HCT116 (cell line): ENCODE data around the gene UTRN. TPM values are rescaled to one million over a fixed set of nuclear protein-coding genes. Genes with fewer than 3 reads are reported as not detected.

Experiments used
- ATAC-seq: fragments of 200-7000 bp; cut with Tn5 transposase; 2 replicates; pipeline ENCODE4 v1.9.1; 2020; ENCODE audit warnings: mild to moderate bottlenecking, moderate library complexity
- BruUV-seq: library from RNA; stranded (reverse); fragments of 400-500 nt; replicated peaks from 2 replicates; lab custom pipeline; 2021; lab: Mats Ljungman, UMichigan
- CTCF ChIA-PET: fragments of 300-600 bp; sonication (Branson Sonifier 250); formaldehyde crosslinking; loops from one replicate; lab custom pipeline; 2021; ENCODE audit warnings: antibody characterized with exemption; lab: Charles Lee
- POLR2A ChIA-PET: fragments of 300-600, 350-600 bp; sonication (Branson Sonifier 250); formaldehyde crosslinking; loops from one replicate; lab custom pipeline; 2021; ENCODE audit warnings: antibody characterized with exemption; lab: Charles Lee
- RAD21 ChIA-PET, 2 experiments: fragments of 300-600 bp; sonication (Branson Sonifier 250); formaldehyde crosslinking; loops; one replicate each; lab custom pipeline; 2023; ENCODE audit warnings: low total read pairs in 2 of 2; ENCODE audit not compliant: uncharacterized antibody in 2 of 2, unreplicated experiment in 2 of 2, low non-redundant PET in 1 of 2; lab: Charles Lee
- DNase-seq: peaks from one replicate; pipeline ENCODE4 v3.0.0-alpha.2; 2010; ENCODE audit warnings: low read depth, low spot score
- H2AFZ ChIP-seq: fragments of 200-600 bp; shearing (Covaris generic), sonication (generic); 2 replicates; pipeline ENCODE4 v1.6.1; 2017; ENCODE audit warnings: low read depth, mixed run types, mixed read lengths, antibody characterized with exemption, low read length; ENCODE audit not compliant: poor library complexity, severe bottlenecking
- H3K27ac ChIP-seq: 2 replicates; pipeline ENCODE4 v1.5.1; 2012; ENCODE audit warnings: low read depth, low read length
- H3K27me3 ChIP-seq: fragments of 200-600 bp; sonication (generic); 2 replicates; pipeline ENCODE4 v1.6.1; 2016; ENCODE audit warnings: mixed run types, low read length, mixed read lengths; ENCODE audit not compliant: insufficient read depth
- H3K36me3 ChIP-seq, 2 experiments: fragments of 200-500 bp in 1 of 2; fragments of 200-600 bp in 1 of 2; sonication (Bioruptor generic) in 1 of 2; sonication (generic) in 1 of 2; 2 replicates each; pipeline versions ENCODE4 v1.5.1 to v1.6.1; 2014 to 2016; ENCODE audit warnings: low read length in 2 of 2, inconsistent platforms in 1 of 2, mixed read lengths in 1 of 2, mixed run types in 1 of 2; ENCODE audit not compliant: insufficient read depth in 2 of 2, control insufficient read depth in 1 of 2
- H3K4me1 ChIP-seq, 2 experiments: fragments of 200-600 bp in 1 of 2; sonication (generic) in 1 of 2; 2 replicates each; pipeline versions ENCODE4 v1.5.1 to v1.6.1; 2012 to 2017; ENCODE audit warnings: low read length in 2 of 2, inconsistent platforms in 1 of 2, mild to moderate bottlenecking in 1 of 2, mixed read lengths in 1 of 2, mixed run types in 1 of 2, moderate library complexity in 1 of 2; ENCODE audit not compliant: insufficient read depth in 2 of 2, control insufficient read depth in 1 of 2
- H3K4me2 ChIP-seq: fragments of 200-600 bp; sonication (generic); 2 replicates; pipeline ENCODE4 v1.6.1; 2017; ENCODE audit warnings: mixed run types, low read length, mixed read lengths
- H3K4me3 ChIP-seq, 2 experiments: fragments of 200-600 bp in 1 of 2; sonication (generic) in 1 of 2; replicated peaks in 1 of 2; 2 replicates each; pipeline ENCODE4 v1.5.1; 2011 to 2016; ENCODE audit warnings: low read length in 2 of 2, control low read depth in 1 of 2, low read depth in 1 of 2, mild to moderate bottlenecking in 1 of 2, mixed read lengths in 1 of 2, mixed run types in 1 of 2
- H3K79me2 ChIP-seq: fragments of 200-600 bp; sonication (generic); 2 replicates; pipeline ENCODE4 v1.6.1; 2017; ENCODE audit warnings: mild to moderate bottlenecking, mixed run types, low read length, moderate library complexity, mixed read lengths; ENCODE audit not compliant: insufficient read depth
- H3K9ac ChIP-seq: fragments of 200-600 bp; sonication (generic); 2 replicates; pipeline ENCODE4 v1.6.1; 2016; ENCODE audit warnings: low read length, mixed read lengths
- H3K9me2 ChIP-seq: fragments of 200-600 bp; sonication (generic), shearing (Covaris generic); 2 replicates; pipeline ENCODE4 v1.6.1; 2017; ENCODE audit warnings: mixed run types, mild to moderate bottlenecking, moderate library complexity; ENCODE audit not compliant: insufficient read depth
- H3K9me3 ChIP-seq, 2 experiments: fragments of 200-500 bp in 1 of 2; fragments of 200-600 bp in 1 of 2; sonication (Bioruptor generic) in 1 of 2; sonication (generic) in 1 of 2; 2 replicates each; pipeline ENCODE4 v1.6.1; 2014 to 2017; ENCODE audit warnings: low read length in 2 of 2, mixed read lengths in 2 of 2, inconsistent platforms in 1 of 2, low read depth in 1 of 2, mild to moderate bottlenecking in 1 of 2, mixed run types in 1 of 2, moderate library complexity in 1 of 2; ENCODE audit not compliant: control insufficient read depth in 1 of 2, insufficient read depth in 1 of 2
- H4K20me1 ChIP-seq: fragments of 200-600 bp; sonication (generic), shearing (Covaris generic); 2 replicates; pipeline ENCODE4 v1.6.1; 2017; ENCODE audit warnings: mixed run types, mild to moderate bottlenecking, moderate library complexity; ENCODE audit not compliant: insufficient read depth
- CEBPB ChIP-seq: IDR thresholded peaks from 2 replicates; pipeline ENCODE4 v1.6.1; 2012; ENCODE audit warnings: low read depth
- CTCF ChIP-seq, 3 experiments: fragments of 200-600 bp in 1 of 3; sonication (generic) in 1 of 3; IDR thresholded peaks in 2 of 3; conservative IDR thresholded peaks in 1 of 3; 2 replicates each; pipeline ENCODE4 v1.5.1; 2012 to 2017; ENCODE audit warnings: low read depth in 2 of 3, low read length in 2 of 3, antibody characterized with exemption in 1 of 3, borderline replicate concordance in 1 of 3, control low read depth in 1 of 3, mild to moderate bottlenecking in 1 of 3, mixed read lengths in 1 of 3, mixed run types in 1 of 3, moderate library complexity in 1 of 3; ENCODE audit not compliant: insufficient read depth in 1 of 3
- EGR1 ChIP-seq: IDR thresholded peaks from 2 replicates; pipeline ENCODE4 v1.6.1; 2012; ENCODE audit warnings: low read depth
- ELF1 ChIP-seq: IDR thresholded peaks from 2 replicates; pipeline ENCODE4 v1.6.1; 2012; ENCODE audit warnings: low read depth, borderline replicate concordance
- JUND ChIP-seq: IDR thresholded peaks from 2 replicates; pipeline ENCODE4 v1.6.1; 2012
- MAX ChIP-seq: IDR thresholded peaks from 2 replicates; pipeline ENCODE4 v1.6.1; 2012
- POLR2A ChIP-seq: IDR thresholded peaks from 2 replicates; pipeline ENCODE4 v1.7.0; 2011; ENCODE audit warnings: borderline replicate concordance; ENCODE audit not compliant: insufficient read depth, insufficient read length; ENCODE audit errors: extremely low read depth
- POLR2AphosphoS5 ChIP-seq: IDR thresholded peaks from 2 replicates; pipeline ENCODE4 v1.6.1; 2011; ENCODE audit warnings: mild to moderate bottlenecking, low read depth, low read length, moderate library complexity
- REST ChIP-seq: IDR thresholded peaks from 2 replicates; pipeline ENCODE4 v1.6.1; 2012; ENCODE audit warnings: low read depth
- SP1 ChIP-seq: IDR thresholded peaks from 2 replicates; pipeline ENCODE4 v1.6.1; 2012; ENCODE audit warnings: low read depth
- SRF ChIP-seq: IDR thresholded peaks from 2 replicates; pipeline ENCODE4 v1.6.1; 2012; ENCODE audit warnings: low read depth
- ZBTB33 ChIP-seq: IDR thresholded peaks from 2 replicates; pipeline ENCODE4 v1.6.1; 2011; ENCODE audit warnings: mild to moderate bottlenecking, low read length, moderate library complexity; ENCODE audit not compliant: insufficient replicate concordance; ENCODE audit errors: extremely low read depth
- ZFX ChIP-seq: fragments of 450-650 bp; IDR thresholded peaks from 2 replicates; pipeline ENCODE4 v1.6.1; 2017
- intact Hi-C: fragments of 100-400 bp; cut with micrococcal nuclease; formaldehyde crosslinking; loops from 2 replicates; pipeline ENCODE4 v1.10.0; 2022
- total RNA-seq: library from RNA; stranded (reverse); gene quantifications from one replicate; pipeline ENCODE4 v1.2.1, GENCODE V29; 2021; ENCODE audit not compliant: unreplicated experiment

Gene UTRN
- total RNA-seq, 1 experiment from 2014 or later: 28.4 TPM

- Histone ChIP-seq H3K36me3 (no peaks in the 10 kb centered on the region), H3K4me3 (no peak overlapping the region), H3K27me3 (no peaks in the 10 kb centered on the region), H3K4me1 (no peaks in the 10 kb centered on the region)
- TF ChIP-seq JUND: no peak
- TF ChIP-seq POLR2AphosphoS5: no peak
- TF ChIP-seq, all 23 proteins: peak for 0
- Histone ChIP-seq H3K9ac (no peak overlapping the region), H3K9me2 (no peaks in the 10 kb centered on the region), H3K4me2 (no peak overlapping the region), H3K79me2 (no peaks in the 10 kb centered on the region), H2AFZ (no peak overlapping the region), H3K9me3 (no peaks in the 10 kb centered on the region), H3K27ac (no peak overlapping the region), H4K20me1 (no peaks in the 10 kb centered on the region)
- DNase-seq (no peak), ATAC-seq (no peak)
- RAD21 ChIA-PET: no interaction called here
- CTCF ChIA-PET: no interaction called here
- no TSS peak for BruUV-seq
- POLR2A ChIA-PET: no interaction called here
- intact Hi-C loops: no loop called here
Measured at GRCh38 chr6:144277174-144277573, 8.0 kb upstream of the UTRN start.

- no peak overlapping the region for H3K9ac ChIP-seq
- DNase-seq: no peak
- no peak overlapping the region for H3K4me2 ChIP-seq
- no peaks in the 10 kb centered on the region for H3K27me3 ChIP-seq
- CTCF ChIA-PET: no interaction called here
- no peak overlapping the region for H2AFZ ChIP-seq
- no peak overlapping the region for H3K4me3 ChIP-seq
- H3K9me2 ChIP-seq: no peaks in the 10 kb centered on the region
- H3K36me3 ChIP-seq: no peaks in the 10 kb centered on the region
- intact Hi-C loops: no loop called here
- TF ChIP-seq ELF1 (no peak), SRF (no peak), POLR2A (no peak), ZFX (no peak), CEBPB (no peak), ZBTB33 (no peak), EGR1 (no peak), SP1 (no peak), MAX (no peak), REST (no peak), CTCF (IDR thresholded peaks at IDR 0.05 in 2 of 3, conservative IDR thresholded peaks at IDR 0.05 in 1 of 3; ENCODE audit: borderline replicate concordance in 1 of 3, insufficient read depth in 1 of 3, low read depth in 2 of 3, low read length in 2 of 3) (no peak)
- H3K79me2 ChIP-seq: no peaks in the 10 kb centered on the region
- BruUV-seq: no TSS peak
- POLR2A ChIA-PET: no interaction called here
- no peak overlapping the region for H3K27ac ChIP-seq
- no peaks in the 10 kb centered on the region for H3K4me1 ChIP-seq
- RAD21 ChIA-PET: no interaction called here
- no peaks in the 10 kb centered on the region for H4K20me1 ChIP-seq
- H3K9me3 ChIP-seq: no peaks in the 10 kb centered on the region
- no peak for ATAC-seq
Measured at GRCh38 chr6:144277605-144278227, 7.4 kb upstream of the UTRN start.
